T-helper 2 cell treated with Interferon-gamma antibody and Interleukin-4, amounts not matched to agents 100 ng/mL and 5 ng/mL, for 36 hours (primary cell): Measurements from ENCODE around the gene HDC. TPM values are rescaled to one million over a fixed set of nuclear protein-coding genes. Genes with fewer than 3 reads are reported as not detected.

Experiments used
- intact Hi-C: fragments of 100-400 bp; cut with micrococcal nuclease; formaldehyde crosslinking; loops from one replicate; pipeline ENCODE4 v1.15.1; 2023
- total RNA-seq: library from RNA; stranded (reverse); gene quantifications from 2 replicates; pipeline ENCODE4 v1.2.3, GENCODE V29; 2022

The HDC gene
- total RNA-seq, 1 donor from 2014 or later: 0.32 TPM

DNA sequence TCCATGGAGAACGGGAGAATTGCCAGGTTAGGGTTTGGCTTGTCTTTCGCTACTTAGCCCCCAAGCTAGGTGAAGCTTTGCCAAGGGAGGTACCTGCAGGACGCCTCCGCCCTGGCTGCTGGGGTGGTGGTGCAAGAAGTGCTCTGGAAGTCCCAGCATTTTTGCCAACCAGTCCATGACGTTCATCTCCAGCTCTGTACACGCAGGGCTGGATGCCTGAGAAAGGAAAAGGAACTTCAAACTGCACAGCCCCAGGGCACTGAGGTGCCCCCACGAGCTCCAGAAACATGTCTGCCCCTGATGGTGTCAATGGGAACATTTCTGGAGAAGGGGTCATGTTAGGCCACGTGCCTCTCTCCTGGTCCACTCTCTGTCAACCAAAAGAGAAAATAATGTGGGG, 8.2 kb downstream of the HDC start:
- intact Hi-C loops: loop anchor here (10.0 kb wide), 1 partner anchor 633 kb away; the partner anchor contains the start of genes DTWD1 and FAM227B

DNA sequence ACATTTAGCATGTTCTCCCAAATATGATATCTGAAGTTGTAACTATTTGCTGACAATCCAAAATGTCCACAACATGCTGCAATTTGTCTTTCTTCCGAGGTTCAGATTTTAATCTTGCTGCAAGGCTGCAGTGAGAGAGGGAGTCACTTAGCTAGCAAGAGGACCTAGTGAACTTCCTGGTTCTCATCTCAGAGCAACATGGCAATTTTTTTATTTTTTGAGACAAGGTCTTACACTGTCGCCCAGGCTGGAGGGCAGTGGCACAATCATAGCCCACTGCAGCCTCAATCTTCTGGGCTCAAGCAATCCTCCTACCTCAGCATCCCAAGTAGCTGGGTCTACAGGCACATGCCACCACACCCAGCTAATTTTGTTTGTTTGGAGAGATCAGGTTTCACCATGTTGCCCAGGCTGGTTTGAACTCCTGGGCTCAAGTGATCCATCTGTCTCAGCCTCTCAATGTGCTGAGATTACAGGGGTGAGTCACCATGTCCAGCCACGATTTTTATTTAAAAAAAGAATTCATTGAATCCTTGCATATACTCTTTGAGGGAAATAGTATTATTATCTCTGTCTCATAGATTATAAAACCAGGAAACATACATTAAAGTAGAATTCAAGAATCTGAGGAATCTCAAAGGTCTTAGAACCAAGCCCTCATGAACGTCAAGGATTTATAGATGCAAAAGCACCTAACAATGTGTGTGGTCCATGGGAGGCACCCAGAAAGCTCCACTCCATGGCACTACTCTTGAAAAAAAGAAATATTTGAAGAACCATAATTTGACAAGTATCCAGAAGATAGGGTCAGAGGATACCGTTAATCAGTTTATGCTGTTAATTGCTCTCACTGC, 9.1 kb downstream of the HDC start:
- intact Hi-C loops: loop anchor here (10.0 kb wide), 1 partner anchor 632 kb away; the partner anchor contains the start of genes DTWD1 and FAM227B

DNA sequence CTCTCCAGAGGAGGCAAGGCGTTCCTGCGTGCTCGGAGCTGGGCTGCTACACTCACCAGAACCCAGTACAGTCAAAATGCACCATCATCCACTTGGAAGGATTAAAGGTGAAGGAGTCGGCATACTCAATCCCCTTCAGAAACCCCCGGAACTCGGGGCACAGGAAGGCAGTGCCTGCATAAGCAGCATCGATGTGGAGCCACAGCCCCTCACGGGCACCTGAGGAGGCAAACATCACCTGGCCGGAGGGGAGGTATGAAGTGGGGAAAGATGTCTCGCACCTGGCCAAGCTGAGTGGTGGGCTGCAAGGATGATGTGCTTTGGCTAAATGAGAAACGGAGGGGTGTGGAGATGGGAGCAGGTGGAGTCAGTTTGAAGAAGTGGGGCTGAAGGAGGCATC, 13.0 kb downstream of the HDC start:
- intact Hi-C loops: loop anchor here (10.0 kb wide), 1 partner anchor 628 kb away; the partner anchor contains the start of genes DTWD1 and FAM227B

DNA sequence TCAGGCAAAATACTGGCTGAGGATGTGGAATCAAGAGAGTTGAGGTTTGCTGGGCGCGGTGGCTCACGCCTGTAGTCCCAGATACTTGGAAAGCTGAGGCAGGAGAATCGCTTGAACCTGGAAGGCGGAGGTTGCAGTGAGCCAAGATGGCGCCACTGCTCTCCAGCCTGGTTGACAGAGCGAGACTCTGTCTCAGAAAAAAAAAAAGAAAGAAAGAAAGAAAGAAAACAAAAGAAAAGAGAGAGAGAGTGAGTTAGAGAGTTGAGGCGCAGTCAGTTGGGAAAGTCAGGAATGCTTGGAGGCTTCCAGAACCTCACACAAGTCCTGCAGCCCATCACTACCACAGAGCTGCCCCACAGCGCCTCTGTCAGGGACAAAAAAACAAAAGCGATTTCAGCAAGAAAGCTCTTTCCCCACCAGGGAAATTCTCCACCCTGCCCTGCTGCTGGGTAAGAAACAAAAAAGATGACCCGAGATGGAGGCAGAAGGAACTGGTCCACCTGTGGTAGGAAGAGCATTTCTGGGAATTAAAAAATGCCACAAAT, 13.8 kb downstream of the HDC start:
- intact Hi-C loops: loop anchor here (10.0 kb wide), 1 partner anchor 627 kb away; the partner anchor contains the start of genes DTWD1 and FAM227B

DNA sequence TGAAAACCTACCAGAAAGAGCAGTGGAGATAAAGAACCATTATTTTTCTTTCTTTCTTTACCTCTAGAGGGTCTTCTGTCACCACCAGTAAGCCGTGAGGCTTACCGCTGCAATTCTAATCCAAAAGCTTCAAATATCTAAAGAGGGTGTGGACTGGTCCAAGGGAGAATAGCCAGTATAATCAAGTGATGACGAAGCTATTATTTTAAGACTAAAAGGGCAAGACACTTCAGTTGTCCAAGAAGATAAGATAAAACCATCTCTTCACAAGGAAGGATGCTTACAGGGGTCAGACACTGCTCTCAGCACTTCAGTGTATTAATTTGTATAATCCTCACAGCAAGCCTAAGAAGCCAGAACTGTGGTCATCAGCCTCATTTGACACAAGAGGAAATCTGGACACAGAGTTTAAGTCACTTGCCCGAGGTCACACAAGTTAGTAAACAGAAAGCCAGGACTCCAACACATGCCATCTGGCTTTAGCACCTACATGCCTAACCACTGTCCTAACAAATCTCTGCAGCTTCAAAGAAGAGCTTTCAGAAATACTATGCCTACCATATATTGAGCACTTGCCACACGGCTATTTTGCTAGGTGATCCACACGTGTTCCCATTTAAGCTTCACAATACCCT, 14.6 kb downstream of the HDC start:
- intact Hi-C loops: loop anchor here (10.0 kb wide), 1 partner anchor 626 kb away; the partner anchor contains the start of genes DTWD1 and FAM227B

DNA sequence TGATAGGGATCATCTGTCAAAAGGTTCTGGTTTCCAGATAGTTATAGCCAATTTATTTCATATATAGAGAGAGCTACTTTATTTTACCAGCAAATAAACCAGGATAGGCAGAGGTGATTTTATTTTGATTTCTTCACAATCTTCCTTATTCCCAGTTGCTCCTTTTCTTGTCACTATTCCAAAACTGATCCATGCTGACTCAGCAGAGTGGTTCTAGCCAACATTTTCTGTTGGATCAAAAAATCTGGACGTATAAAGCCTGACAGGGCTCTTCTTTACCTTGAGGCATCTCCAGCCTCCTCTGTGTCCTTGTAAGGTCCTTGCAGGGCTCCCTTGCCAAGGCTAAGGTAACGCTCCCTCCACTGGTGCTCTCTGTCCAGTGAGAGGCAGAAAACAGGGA, 15.8 kb downstream of the HDC start:
- intact Hi-C loops: loop anchor here (5.0 to 10.0 kb wide), 5 partner anchors 67 to 625 kb away; partner anchors contain the start of genes DTWD1, FAM227B, SLC27A2 and USP8

DNA sequence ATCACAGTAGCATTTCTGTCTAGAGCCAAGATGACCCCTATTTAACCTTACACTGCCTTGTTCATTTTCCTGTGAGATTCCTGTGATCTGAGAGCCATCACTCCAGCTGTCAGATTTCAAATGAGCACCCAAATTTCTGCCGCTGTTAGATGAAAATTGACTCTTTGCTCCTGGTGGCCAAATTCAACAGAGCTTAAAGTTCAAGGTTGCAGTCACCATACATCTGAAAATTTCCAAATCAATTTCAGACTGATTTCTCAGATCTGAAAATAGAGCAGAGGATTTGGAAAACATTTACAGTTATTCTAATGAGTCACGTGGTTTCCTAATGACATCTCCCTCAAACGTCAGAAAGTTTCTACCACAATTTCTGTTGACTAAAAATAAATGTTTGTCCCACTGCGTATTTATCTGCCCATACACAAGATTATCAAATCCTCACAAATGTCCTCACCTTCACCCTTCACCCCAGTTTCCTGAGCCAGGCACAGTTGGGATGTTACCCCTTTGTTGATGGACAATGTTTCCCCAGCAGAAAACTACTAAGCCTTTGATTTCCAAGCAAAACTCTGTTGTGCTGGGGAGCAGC, 16.4 kb downstream of the HDC start:
- intact Hi-C loops: loop anchor here (5.0 to 10.0 kb wide), 4 partner anchors 67 to 176 kb away; partner anchors contain the start of genes SLC27A2 and USP8

DNA sequence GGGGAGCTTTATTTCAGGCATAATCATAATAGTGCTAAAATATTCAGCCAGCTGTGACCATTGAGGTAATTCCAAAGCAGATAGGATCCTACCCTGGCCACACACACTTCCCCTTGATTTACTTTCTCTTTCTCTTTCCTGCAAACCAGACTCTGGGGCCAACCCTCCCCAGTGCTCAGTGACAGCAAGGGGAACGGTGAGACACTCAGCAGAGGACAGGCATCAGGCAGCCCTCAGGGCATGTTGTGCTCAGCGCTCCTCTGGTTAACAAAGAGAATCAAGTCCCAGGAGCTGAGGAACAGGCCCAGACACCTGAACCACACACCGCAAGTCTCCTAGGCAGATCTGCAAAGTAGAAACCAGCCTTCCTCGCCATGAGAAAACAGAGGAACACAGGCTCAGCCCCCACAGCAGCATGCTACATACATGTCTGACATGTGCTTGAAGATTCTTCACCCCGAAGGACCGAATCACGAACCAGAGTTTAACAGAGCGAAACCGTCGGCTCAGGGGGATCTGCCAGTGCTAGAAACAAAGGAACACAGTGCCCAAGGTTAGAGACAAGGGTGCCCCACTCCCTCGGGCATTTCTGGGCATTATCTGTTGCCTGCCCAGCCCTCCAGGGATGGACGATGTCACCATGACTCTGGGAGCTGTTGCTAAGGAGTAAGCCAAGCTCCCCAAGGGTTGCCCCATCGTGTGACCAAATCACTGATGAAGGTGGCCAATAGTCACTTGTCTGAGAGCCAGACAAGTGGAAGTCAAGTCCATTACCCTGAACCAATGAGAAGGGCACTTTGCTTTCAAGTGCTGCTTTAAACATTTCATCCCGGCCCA, 17.5 kb downstream of the HDC start:
- intact Hi-C loops: loop anchor here (1.0 to 10.0 kb wide), 5 partner anchors 14 to 177 kb away; partner anchors contain the start of genes SLC27A2 and USP8

DNA sequence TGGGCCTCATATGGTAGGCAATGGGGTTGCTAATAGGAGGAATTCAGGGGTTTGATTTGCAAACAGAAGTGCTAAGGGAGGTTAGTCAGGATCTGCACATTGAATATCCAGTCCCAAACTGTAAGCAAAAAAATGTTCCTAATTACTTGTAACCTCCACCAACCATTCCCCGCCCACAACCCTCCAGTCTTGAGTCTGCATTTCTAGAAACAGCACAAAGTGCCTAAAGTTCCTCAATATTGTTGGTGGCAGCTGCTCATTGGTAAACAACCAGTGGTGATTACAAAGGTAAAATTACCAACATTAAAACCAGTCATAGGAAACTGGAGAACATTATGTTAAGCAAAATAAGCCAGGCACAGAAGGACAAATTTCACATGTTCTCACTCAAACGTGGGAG, 18.9 kb downstream of the HDC start:
- intact Hi-C loops: loop anchor here (1.0 to 10.0 kb wide), 5 partner anchors 16 to 178 kb away; partner anchors contain the start of genes SLC27A2 and USP8

DNA sequence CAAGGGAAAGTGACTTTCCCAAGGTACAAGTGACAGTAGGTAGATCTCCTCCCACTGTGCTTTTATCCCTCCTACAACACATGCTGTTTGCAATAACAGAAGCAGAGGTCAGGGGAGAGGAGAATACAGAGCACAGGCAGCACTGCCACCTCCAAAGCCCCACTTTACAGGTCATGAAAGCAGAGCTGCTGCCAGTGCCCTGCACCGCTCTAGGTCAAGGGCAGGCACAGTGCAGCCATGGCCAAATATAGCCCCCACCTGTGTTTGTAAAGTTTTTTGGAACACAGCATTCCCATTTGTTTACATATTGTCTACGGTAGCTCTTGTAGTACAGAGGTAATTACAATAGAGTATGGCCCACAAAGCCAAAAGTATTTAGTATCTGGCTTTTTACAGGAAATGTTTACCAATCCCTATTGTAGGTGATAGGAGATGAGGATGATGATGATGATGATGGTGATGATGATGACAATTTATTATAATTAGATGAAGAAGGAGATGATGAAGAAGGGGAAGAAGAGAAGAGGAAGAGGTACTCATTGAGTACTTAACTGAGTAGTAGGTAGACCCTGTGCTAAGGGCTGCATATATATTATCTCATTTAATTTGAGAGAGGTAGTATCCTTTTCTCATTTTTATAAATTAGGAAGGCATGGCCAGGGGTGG, 20.4 kb downstream of the HDC start:
- intact Hi-C loops: loop anchor here (5.0 to 10.0 kb wide), 4 partner anchors 63 to 180 kb away; partner anchors contain the start of genes SLC27A2 and USP8

DNA sequence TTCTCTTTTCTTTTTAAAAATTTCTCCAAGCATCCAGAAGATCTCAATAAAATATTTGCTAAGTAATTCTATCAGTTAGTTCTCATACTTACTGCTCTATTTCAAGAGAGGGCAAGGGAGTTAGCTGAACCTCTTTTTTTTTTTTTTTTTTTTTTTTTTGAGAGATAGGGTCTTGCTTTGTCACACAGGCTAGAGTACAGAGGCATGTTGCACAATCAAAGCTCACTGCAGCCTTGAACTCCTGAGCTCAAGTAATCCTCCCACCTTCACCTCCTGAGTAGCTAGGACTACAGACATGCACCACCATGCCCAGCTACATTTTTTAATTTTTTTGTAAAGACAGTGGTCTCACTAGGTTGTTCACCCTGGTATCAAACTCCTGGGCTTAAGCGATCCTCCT, 21.4 kb downstream of the HDC start:
- intact Hi-C loops: loop anchor here (10.0 kb wide), 1 partner anchor 181 kb away; the partner anchor contains the start of gene USP8

DNA sequence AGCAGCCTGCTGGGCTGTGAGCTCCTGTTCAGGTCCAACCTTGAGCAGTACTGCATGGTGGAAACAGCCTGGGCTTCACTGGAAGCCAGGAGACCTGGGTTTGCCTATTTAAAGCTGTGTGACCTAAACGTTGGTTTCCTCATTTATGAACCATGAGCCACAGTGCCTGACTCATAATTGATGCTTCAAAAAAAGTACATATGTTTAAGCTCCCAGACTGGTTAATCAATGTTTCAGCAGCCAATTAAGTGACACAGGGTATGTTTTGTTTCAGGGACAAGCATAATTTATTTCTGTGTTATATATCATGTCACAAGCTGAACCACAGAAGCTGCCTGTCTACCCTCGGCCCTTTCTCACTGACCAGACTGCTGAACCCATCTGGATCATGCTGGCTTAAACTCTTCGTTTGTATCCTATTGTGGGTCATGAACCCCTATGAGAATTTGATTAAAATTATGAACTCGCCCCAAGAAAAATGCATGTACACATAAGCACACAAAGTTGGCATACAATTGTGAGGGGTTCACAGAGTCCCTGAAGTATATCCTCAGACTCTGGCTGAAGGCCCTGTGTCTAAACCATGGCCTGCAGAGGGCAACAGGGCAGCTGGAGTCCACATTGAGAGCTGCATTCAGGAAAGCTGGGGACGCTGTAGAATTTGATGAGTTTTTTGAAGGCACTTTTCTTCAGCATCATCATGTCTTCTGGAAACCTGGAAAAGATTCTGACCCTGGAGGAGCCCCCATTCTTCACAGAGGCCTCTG, 23.7 kb downstream of the HDC start:
- intact Hi-C loops: loop anchor here (10.0 kb wide), 1 partner anchor 183 kb away; the partner anchor contains the start of gene USP8

DNA sequence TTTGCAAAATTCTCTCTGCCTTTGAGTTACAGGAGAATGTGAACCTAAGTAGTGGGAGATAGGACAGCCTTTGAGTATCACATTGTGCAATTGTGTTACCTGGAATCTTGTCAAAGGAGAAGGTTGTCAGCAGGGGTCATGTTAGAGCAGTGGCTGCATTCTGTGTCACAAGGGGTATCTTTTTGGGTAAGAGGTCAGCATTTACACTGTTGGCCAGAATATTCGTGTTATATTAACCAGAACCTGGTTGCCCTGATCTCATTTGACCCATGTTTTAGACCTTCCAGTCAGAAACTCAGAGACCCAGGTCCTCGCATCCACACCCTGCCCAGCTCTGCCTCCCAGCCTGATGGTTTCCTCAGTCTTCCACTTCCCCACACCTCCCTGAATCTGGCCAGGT, 27.3 kb downstream of the HDC start:
- intact Hi-C loops: no loop called here

DNA sequence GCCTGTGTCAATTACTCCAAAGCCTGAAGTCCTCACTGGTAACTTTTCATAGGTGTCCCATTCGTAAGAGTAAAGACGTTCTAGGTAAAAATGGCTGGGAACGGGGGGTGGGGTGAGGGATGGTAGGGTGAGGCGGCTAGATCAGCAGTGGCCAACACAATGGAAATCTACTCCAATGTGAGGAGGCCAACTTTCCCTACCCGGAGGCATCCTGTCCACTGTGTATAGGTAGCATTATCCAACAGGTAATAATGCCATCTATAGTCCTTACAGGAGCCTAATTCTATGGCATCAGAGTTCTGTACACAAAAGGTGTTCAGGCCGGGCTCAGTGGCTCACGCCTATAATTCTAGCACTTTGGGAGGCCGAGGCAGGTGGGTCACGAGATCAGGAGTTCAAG, 29.1 kb downstream of the HDC start:
- intact Hi-C loops: no loop called here

DNA sequence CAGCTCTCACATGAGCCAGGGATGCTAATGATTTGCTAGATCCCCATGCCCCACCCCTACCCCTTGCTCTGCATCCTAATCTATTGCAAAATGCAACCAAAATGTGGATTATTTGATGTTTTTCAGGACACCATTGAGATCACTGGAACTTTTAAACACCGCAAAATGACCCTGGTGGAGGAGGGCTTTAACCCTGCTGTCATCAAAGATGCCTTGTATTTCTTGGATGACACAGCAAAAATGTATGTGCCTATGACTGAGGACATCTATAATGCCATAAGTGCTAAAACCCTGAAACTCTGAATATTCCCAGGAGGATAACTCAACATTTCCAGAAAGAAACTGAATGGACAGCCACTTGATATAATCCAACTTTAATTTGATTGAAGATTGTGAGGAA, 29.7 kb downstream of the HDC start:
- intact Hi-C loops: no loop called here

DNA sequence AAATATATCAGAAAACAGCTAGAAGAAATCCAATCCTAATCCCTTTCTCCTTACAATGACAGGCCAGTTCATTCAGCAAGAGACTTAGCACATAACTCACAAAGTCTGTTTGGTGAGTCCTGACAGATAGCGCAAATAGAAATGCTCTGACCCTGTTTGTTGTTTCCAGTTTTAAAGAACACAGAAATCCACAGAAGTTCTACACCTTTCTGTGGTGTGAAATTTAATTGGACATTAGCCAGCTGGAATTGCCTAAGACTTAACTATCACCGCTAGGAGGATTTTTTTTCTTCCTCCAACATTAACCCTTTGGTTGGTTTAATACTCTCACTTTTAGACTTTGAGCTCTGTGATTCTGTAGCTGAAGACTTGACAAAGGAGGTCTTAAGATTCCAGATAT, 30.8 kb downstream of the HDC start:
- intact Hi-C loops: no loop called here

DNA sequence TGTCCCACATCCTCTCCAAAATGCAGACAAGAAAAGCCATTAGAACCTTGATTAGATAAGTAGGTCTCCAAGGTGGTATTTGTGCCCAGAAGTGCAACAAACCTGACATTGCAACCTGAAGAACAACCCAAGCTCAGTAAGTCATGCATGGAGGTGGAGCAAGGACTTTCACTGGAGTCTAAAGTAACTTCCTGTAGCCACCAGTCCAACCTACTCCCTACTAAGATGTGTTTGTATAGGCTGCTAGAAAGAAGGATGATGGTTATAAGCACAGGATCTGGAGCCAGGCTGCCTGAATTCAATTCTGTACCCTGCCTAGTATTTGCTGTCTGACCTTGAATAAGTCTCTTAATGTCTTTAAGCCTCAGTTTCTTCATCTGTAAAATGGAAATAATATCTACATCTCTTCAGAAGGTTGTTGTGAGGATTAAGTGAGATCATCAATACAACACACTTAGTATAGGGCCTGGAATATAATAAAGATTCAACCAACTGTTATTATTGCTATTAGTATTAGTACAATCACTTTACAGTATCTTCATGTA, 32.3 kb downstream of the HDC start:
- intact Hi-C loops: no loop called here

DNA sequence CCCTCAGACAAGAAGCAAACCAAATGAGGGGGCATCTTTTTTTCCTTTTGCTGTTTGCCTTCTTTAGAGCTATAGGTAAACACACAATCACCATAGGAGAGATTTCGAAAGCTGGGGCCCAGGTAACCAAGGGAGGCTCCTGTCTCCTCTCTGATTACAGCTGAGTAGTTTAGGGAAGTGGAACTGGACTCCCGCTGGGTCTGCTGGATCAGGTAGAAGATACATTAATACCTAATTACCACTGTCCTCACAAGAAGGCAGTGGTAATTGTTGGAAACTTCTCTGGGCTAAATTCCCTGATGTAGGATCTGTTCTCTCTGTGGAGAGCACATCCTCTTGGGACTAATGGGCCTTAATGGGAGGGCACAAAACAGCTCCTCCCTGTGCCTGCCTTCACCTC, 32.7 kb downstream of the HDC start:
- intact Hi-C loops: no loop called here

DNA sequence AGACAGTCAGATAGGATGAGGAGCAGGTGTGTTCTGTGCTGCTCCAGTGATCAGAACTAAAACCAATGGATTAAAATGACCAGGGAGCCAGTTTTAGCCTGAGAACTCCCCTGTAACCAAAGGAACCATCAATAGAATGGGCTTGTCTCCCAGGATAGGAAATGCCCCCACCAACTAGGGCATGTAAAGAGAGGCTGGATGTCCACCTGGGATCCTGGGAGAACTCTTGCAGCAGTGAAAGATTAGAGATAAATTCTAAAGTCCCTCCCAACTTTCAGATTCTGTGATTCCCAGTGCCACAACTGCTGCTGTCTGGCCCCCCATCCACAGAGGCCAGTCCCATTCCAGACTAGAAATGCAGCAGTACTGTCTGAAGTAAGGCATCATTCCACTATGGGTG, 33.8 kb downstream of the HDC start:
- intact Hi-C loops: no loop called here
